ENCODE data around the gene COL19A1.
A peak's percentile ranks its signal among the peaks of the same experiment; 100 is the strongest.

The COL19A1 gene

DNA sequence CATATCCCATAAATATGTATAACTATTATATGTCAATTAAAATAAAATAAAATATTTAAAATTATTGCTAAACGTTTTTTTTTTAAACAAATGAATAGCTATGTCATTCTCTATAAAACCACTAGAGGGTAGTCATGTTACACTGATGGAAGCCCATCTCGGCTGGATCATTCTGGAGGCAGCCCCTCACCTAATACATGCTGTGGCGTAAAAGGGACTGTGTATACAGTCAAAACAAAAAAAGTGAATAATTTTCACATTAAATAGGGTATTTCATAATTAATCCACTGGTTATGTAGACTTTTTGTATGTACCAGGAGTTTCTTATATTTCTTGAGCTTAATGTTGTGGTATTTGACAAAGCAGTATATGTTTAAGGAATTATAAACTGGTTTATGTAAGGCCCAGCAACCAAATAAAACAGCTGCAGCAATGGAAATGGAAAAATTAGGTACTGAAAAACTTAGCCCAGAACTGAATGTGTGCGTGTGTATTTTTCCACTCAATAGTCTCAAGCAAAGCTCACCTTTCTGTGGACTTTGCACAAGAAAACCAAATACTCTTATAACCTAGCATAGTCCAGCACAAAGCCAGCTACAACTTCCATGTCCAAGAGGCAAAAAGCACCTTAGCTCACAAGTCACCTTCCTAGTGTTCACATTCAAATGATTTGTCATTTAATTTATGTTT, 354.8 kb downstream of the COL19A1 start:
- Histone ChIP-seq H3K4me2 (ENCODE audit: low read length, poor library complexity, severe bottlenecking) (no peak overlapping the region), H3K36me3 (ENCODE audit: control insufficient read depth in 1 of 2, insufficient read depth in 2 of 2, low read depth in 1 of 2, low read length in 2 of 2) (no peaks in the 10 kb centered on the region), H3K23ac (ENCODE audit: low read length in 2 of 2) (no peak overlapping the region), H2BK12ac (ENCODE audit: low read length in 2 of 2) (no peak overlapping the region), H2BK120ac (ENCODE audit: low read depth, low read length) (no peak overlapping the region), H4K91ac (ENCODE audit: low read length) (no peak overlapping the region), H2AK5ac (ENCODE audit: low read length, severe bottlenecking) (no peak overlapping the region), H4K8ac (ENCODE audit: low read length) (no peak overlapping the region), H3K79me1 (replicated peaks; ENCODE audit: low read length, poor library complexity, severe bottlenecking) (no peaks in the 10 kb centered on the region), H2AFZ (ENCODE audit: low read depth, low read length) (no peak overlapping the region), H3K4me3 (ENCODE audit: insufficient read depth in 1 of 2, low read depth in 1 of 2, low read length in 2 of 2) (no peak overlapping the region), H3K9me3 (ENCODE audit: control insufficient read depth, low read length) (no peaks in the 10 kb centered on the region), H3K4me1 (ENCODE audit: control insufficient read depth, insufficient read depth, low read depth, low read length) (no peaks in the 10 kb centered on the region), H2BK15ac (ENCODE audit: low read depth, poor library complexity, severe bottlenecking) (no peak overlapping the region), H3K27ac (ENCODE audit: low read length, poor library complexity, severe bottlenecking) (no peak overlapping the region), H3K4ac (ENCODE audit: low read depth in 1 of 2, low read length in 2 of 2) (no peak overlapping the region), H3K9ac (ENCODE audit: low read length) (no peak overlapping the region), H3K14ac (ENCODE audit: low read length in 2 of 2) (no peak overlapping the region), H3K27me3 (ENCODE audit: control insufficient read depth in 1 of 2, insufficient read depth in 1 of 2, low read length in 2 of 2) (peaks cover 28 to 30% of the 10 kb centered on the region in 2 experiments), H3K18ac (ENCODE audit: low read depth in 1 of 2, low read length in 2 of 2) (no peak overlapping the region), H2BK5ac (ENCODE audit: low read depth, low read length, poor library complexity, severe bottlenecking) (no peak overlapping the region)
- peak; percentile 46 for DNase-seq
- 79% methylated on average over 1 of the region's 4 CpGs for WGBS

DNA sequence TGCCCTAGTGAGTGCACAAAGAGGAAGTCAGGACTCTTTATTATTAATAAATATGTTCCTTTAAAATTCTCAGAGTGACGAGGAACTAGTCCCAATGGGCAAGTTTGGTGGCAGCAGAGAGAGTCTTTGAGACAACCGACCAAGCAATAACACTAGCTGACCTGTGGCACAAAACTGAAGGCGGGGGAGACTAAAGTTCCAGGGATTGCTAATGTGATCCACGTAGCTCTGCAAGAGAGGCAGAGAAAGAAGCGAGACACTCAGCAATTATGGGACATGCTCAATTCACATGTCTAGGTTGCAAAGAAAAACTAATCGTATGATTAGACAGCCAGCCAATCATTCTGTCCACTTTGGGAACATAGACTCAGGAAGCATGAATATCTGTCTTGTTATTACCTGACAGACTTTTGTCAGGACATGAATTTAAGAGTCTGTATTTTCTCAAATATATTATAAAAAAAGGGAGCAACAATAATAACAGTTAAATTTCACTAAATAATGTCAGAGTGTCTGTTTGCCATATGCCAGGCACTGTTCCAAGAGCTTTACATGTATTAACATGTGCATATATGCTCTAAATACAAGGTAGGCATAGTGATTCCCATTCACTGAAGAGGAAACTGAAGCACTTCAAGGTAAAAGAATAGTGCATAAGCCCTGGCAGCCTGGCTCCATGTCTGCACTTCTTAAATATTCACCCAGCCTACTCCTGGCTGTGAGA, 355.5 kb downstream of the COL19A1 start:
- no peak overlapping the region for H3K23ac ChIP-seq (ENCODE audit: low read length in 2 of 2)
- no peak overlapping the region for H3K4ac ChIP-seq (ENCODE audit: low read depth in 1 of 2, low read length in 2 of 2)
- no peak overlapping the region for H3K27ac ChIP-seq (ENCODE audit: low read length, poor library complexity, severe bottlenecking)
- no peaks in the 10 kb centered on the region for H3K36me3 ChIP-seq (ENCODE audit: control insufficient read depth in 1 of 2, insufficient read depth in 2 of 2, low read depth in 1 of 2, low read length in 2 of 2)
- no peak overlapping the region for H3K4me3 ChIP-seq (ENCODE audit: insufficient read depth in 1 of 2, low read depth in 1 of 2, low read length in 2 of 2)
- H2BK15ac ChIP-seq (ENCODE audit: low read depth, poor library complexity, severe bottlenecking) = no peak overlapping the region
- no peak overlapping the region for H3K14ac ChIP-seq (ENCODE audit: low read length in 2 of 2)
- H3K4me1 ChIP-seq (ENCODE audit: control insufficient read depth, insufficient read depth, low read depth, low read length) = no peaks in the 10 kb centered on the region
- no peak overlapping the region for H4K91ac ChIP-seq (ENCODE audit: low read length)
- H3K4me2 ChIP-seq (ENCODE audit: low read length, poor library complexity, severe bottlenecking) = no peak overlapping the region
- H3K9me3 ChIP-seq (ENCODE audit: control insufficient read depth, low read length) = no peaks in the 10 kb centered on the region
- no peak overlapping the region for H2AK5ac ChIP-seq (ENCODE audit: low read length, severe bottlenecking)
- H3K27me3 ChIP-seq (ENCODE audit: control insufficient read depth in 1 of 2, insufficient read depth in 1 of 2, low read length in 2 of 2) = peaks cover 22 to 23% of the 10 kb centered on the region in 2 experiments
- H2BK12ac ChIP-seq (ENCODE audit: low read length in 2 of 2) = no peak overlapping the region
- H2BK5ac ChIP-seq (ENCODE audit: low read depth, low read length, poor library complexity, severe bottlenecking) = no peak overlapping the region
- no peak overlapping the region for H4K8ac ChIP-seq (ENCODE audit: low read length)
- no peak overlapping the region for H2BK120ac ChIP-seq (ENCODE audit: low read depth, low read length)
- 85% methylated on average over 6 of the region's 6 CpGs for WGBS
- no peaks in the 10 kb centered on the region for H3K79me1 ChIP-seq (replicated peaks; ENCODE audit: low read length, poor library complexity, severe bottlenecking)
- H3K18ac ChIP-seq (ENCODE audit: low read depth in 1 of 2, low read length in 2 of 2) = no peak overlapping the region
- H2AFZ ChIP-seq (ENCODE audit: low read depth, low read length) = no peak overlapping the region
- no peak for DNase-seq
- H3K9ac ChIP-seq (ENCODE audit: low read length) = no peak overlapping the region

DNA sequence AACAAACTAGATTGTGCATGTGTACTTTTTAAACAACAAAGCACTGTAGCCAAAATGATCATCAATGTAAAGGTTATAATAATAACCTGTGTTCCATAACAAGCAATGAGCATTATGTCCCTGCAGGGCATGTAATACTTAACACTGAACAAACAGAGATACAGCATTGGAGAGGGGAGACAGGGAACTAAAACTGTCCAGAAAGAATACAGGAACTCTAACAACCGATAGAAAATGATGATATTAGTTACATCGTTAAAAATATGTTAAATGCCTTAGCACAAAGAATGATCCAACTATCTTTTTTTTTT, 356.0 kb downstream of the COL19A1 start:
- no peak overlapping the region for H2BK5ac ChIP-seq (ENCODE audit: low read depth, low read length, poor library complexity, severe bottlenecking)
- H3K9me3 ChIP-seq (ENCODE audit: control insufficient read depth, low read length) = no peaks in the 10 kb centered on the region
- no peak overlapping the region for H4K8ac ChIP-seq (ENCODE audit: low read length)
- H2AK5ac ChIP-seq (ENCODE audit: low read length, severe bottlenecking) = no peak overlapping the region
- H2BK120ac ChIP-seq (ENCODE audit: low read depth, low read length) = no peak overlapping the region
- no peak overlapping the region for H3K18ac ChIP-seq (ENCODE audit: low read depth in 1 of 2, low read length in 2 of 2)
- H3K4me2 ChIP-seq (ENCODE audit: low read length, poor library complexity, severe bottlenecking) = no peak overlapping the region
- H3K4ac ChIP-seq (ENCODE audit: low read depth in 1 of 2, low read length in 2 of 2) = no peak overlapping the region
- no peak overlapping the region for H3K4me3 ChIP-seq (ENCODE audit: insufficient read depth in 1 of 2, low read depth in 1 of 2, low read length in 2 of 2)
- no peaks in the 10 kb centered on the region for H3K4me1 ChIP-seq (ENCODE audit: control insufficient read depth, insufficient read depth, low read depth, low read length)
- H2AFZ ChIP-seq (ENCODE audit: low read depth, low read length) = no peak overlapping the region
- no CpG with 5 or more reads among the region's 2 CpGs for WGBS
- peaks cover 18 to 22% of the 10 kb centered on the region in 2 experiments for H3K27me3 ChIP-seq (ENCODE audit: control insufficient read depth in 1 of 2, insufficient read depth in 1 of 2, low read length in 2 of 2)
- H2BK15ac ChIP-seq (ENCODE audit: low read depth, poor library complexity, severe bottlenecking) = no peak overlapping the region
- DNase-seq = no peak
- H3K36me3 ChIP-seq (ENCODE audit: control insufficient read depth in 1 of 2, insufficient read depth in 2 of 2, low read depth in 1 of 2, low read length in 2 of 2) = no peaks in the 10 kb centered on the region
- no peak overlapping the region for H3K9ac ChIP-seq (ENCODE audit: low read length)
- H3K14ac ChIP-seq (ENCODE audit: low read length in 2 of 2) = no peak overlapping the region
- no peak overlapping the region for H3K27ac ChIP-seq (ENCODE audit: low read length, poor library complexity, severe bottlenecking)
- no peak overlapping the region for H3K23ac ChIP-seq (ENCODE audit: low read length in 2 of 2)
- H3K79me1 ChIP-seq (replicated peaks; ENCODE audit: low read length, poor library complexity, severe bottlenecking) = no peaks in the 10 kb centered on the region
- H2BK12ac ChIP-seq (ENCODE audit: low read length in 2 of 2) = no peak overlapping the region
- no peak overlapping the region for H4K91ac ChIP-seq (ENCODE audit: low read length)

DNA sequence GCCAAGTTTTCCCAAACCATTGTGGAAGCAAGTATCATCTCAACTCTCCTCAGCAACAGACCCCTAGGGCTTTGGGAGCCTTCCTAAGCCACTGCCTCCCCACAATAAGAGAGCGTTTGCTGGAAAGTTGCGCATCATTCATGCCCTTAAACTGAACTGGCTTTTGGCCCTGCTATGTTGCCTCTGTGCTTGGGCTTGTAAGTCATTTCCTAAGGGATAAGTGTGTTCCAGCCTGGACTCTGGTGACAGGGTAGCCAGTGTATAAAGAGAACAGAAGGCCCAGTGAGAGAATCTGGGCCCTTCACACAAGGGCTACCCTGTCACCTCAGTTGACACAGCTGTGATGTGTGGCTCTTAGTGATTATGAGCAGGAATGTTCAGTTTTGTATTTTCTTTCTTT, 358.7 kb downstream of the COL19A1 start:
- H3K9me3 ChIP-seq (ENCODE audit: control insufficient read depth, low read length) = no peaks in the 10 kb centered on the region
- H2BK120ac ChIP-seq (ENCODE audit: low read depth, low read length) = no peak overlapping the region
- H3K4me3 ChIP-seq (ENCODE audit: insufficient read depth in 1 of 2, low read depth in 1 of 2, low read length in 2 of 2) = no peak overlapping the region
- no peak overlapping the region for H3K9ac ChIP-seq (ENCODE audit: low read length)
- H3K18ac ChIP-seq (ENCODE audit: low read depth in 1 of 2, low read length in 2 of 2) = no peak overlapping the region
- no peak overlapping the region for H3K4ac ChIP-seq (ENCODE audit: low read depth in 1 of 2, low read length in 2 of 2)
- H2AFZ ChIP-seq (ENCODE audit: low read depth, low read length) = no peak overlapping the region
- no peak overlapping the region for H2BK12ac ChIP-seq (ENCODE audit: low read length in 2 of 2)
- no peak overlapping the region for H4K8ac ChIP-seq (ENCODE audit: low read length)
- H3K4me1 ChIP-seq (ENCODE audit: control insufficient read depth, insufficient read depth, low read depth, low read length) = no peaks in the 10 kb centered on the region
- 83% methylated on average over 2 of the region's 2 CpGs for WGBS
- no peak overlapping the region for H2BK5ac ChIP-seq (ENCODE audit: low read depth, low read length, poor library complexity, severe bottlenecking)
- H3K27me3 ChIP-seq (ENCODE audit: control insufficient read depth in 1 of 2, insufficient read depth in 1 of 2, low read length in 2 of 2) = peaks cover 9 to 16% of the 10 kb centered on the region in 2 experiments
- no peak overlapping the region for H3K27ac ChIP-seq (ENCODE audit: low read length, poor library complexity, severe bottlenecking)
- no peak overlapping the region for H3K4me2 ChIP-seq (ENCODE audit: low read length, poor library complexity, severe bottlenecking)
- no peaks in the 10 kb centered on the region for H3K79me1 ChIP-seq (replicated peaks; ENCODE audit: low read length, poor library complexity, severe bottlenecking)
- no peak overlapping the region for H4K91ac ChIP-seq (ENCODE audit: low read length)
- no peak for DNase-seq
- H3K14ac ChIP-seq (ENCODE audit: low read length in 2 of 2) = no peak overlapping the region
- no peaks in the 10 kb centered on the region for H3K36me3 ChIP-seq (ENCODE audit: control insufficient read depth in 1 of 2, insufficient read depth in 2 of 2, low read depth in 1 of 2, low read length in 2 of 2)
- no peak overlapping the region for H2BK15ac ChIP-seq (ENCODE audit: low read depth, poor library complexity, severe bottlenecking)
- no peak overlapping the region for H2AK5ac ChIP-seq (ENCODE audit: low read length, severe bottlenecking)
- H3K23ac ChIP-seq (ENCODE audit: low read length in 2 of 2) = no peak overlapping the region

All from mesenchymal stem cell (in vitro differentiated cells and primary cell).